SK-N-MC (cell line): ENCODE measurements around the gene CLN3.

Source experiments
- EZH2 ChIP-seq: fragments of 200-600 bp; sonication (generic); IDR thresholded peaks from one replicate; pipeline ENCODE4 v1.6.1; 2017; ENCODE audit warnings: antibody characterized with exemption
- FOXP2 ChIP-seq: optimal IDR thresholded peaks from 2 replicates; pipeline ENCODE3; 2011; ENCODE audit warnings: mild to moderate bottlenecking, moderate library complexity; ENCODE audit not compliant: insufficient read depth; ENCODE audit errors: extremely low read length, control extremely low read depth
- POLR2AphosphoS5 ChIP-seq: IDR thresholded peaks from 2 replicates; pipeline ENCODE4 v1.6.1; 2012; ENCODE audit warnings: mild to moderate bottlenecking, low read depth, low read length, borderline replicate concordance

DNA sequence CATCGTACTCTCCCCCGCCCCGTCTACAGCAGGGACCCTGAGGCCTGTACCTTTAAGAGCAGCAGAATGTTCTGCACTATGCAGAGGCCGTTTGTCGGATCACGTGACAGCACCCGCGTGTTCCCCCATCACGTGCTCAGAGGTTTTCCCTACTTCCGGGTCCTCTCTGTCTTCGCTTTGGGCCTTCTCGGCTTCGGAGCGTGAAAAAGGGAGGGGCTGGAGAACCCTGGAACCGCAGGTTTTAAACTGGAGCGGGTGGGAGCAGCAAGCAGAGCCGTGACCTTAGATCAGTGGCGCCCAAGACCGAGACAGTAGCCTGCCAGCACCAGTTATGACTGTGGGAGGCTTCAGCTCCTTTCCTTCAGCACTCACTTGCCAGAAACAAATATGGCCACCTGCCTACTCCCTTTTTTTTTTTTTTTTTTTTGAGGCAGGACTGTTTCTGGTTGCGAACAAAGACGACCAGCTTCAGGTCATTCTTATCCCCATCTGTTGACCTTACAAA, at the start of gene CLN3:
- TF ChIP-seq EZH2 (no peak), POLR2AphosphoS5 (peak; percentile 43; the same call in 1 of the 2 replicates), FOXP2 (no peak)
